K562 (cell line): ENCODE results near the gene SLC7A4. TPM values are rescaled to one million over a fixed set of nuclear protein-coding genes. Genes with fewer than 3 reads are reported as not detected.

ENCODE experiments used
- CBX3 ChIP-seq, 2 experiments: IDR thresholded peaks; 1 replicate in 1 of 2; 2 replicates in 1 of 2; pipeline ENCODE4 v1.6.1; 2012; ENCODE audit warnings: inconsistent platforms in 2 of 2, low read length in 2 of 2, borderline replicate concordance in 1 of 2, control low read depth in 1 of 2
- CHD1 ChIP-seq: fragments of 200-600 bp; sonication (generic); IDR thresholded peaks from one replicate; pipeline ENCODE4 v1.6.1; 2012; ENCODE audit warnings: mild to moderate bottlenecking, moderate library complexity, low read length, inconsistent platforms
- GTF2A2 ChIP-seq: IDR thresholded peaks from 2 replicates; pipeline ENCODE4 v1.6.1; 2016; ENCODE audit warnings: mild to moderate bottlenecking, missing genetic modification characterization, missing compliant biosample characterization
- KDM5B ChIP-seq: fragments of 200-600 bp; sonication (generic); IDR thresholded peaks from 2 replicates; pipeline ENCODE4 v1.6.1; 2012; ENCODE audit warnings: low read depth, mild to moderate bottlenecking, moderate library complexity, low read length, control low read depth, inconsistent platforms; ENCODE audit not compliant: insufficient replicate concordance
- MCM2 ChIP-seq: fragments of 450-650 bp; IDR thresholded peaks from 2 replicates; pipeline ENCODE4 v1.6.1; 2017; ENCODE audit warnings: low read depth, mild to moderate bottlenecking
- MCM5 ChIP-seq: fragments of 450-650 bp; IDR thresholded peaks from 2 replicates; pipeline ENCODE4 v1.6.1; 2016; ENCODE audit warnings: low read depth
- MEIS2 ChIP-seq: fragments of 450-650 bp; IDR thresholded peaks from 2 replicates; pipeline ENCODE4 v1.6.1; 2014; ENCODE audit warnings: mild to moderate bottlenecking; ENCODE audit not compliant: partially characterized antibody
- NCOR1 ChIP-seq: fragments of 450-650 bp; IDR thresholded peaks from 2 replicates; pipeline ENCODE4 v1.6.1; 2016; ENCODE audit warnings: mild to moderate bottlenecking, moderate library complexity
- PRMT5 ChIP-seq: sonication (generic); formaldehyde crosslinking; IDR thresholded peaks from 2 replicates; pipeline ENCODE4 v1.5.0; 2020; ENCODE audit warnings: missing genetic modification reagents
- RAD51 ChIP-seq: fragments of 450-650 bp; IDR thresholded peaks from 2 replicates; pipeline ENCODE4 v1.7.1; 2016; ENCODE audit warnings: low read depth, mild to moderate bottlenecking, borderline replicate concordance
- RFX7 ChIP-seq: fragments of 250-450 bp; sonication (Bioruptor Pico); IDR thresholded peaks from 2 replicates; pipeline ENCODE4 v1.5.1; 2021; ENCODE audit warnings: mild to moderate bottlenecking
- TSC22D4 ChIP-seq: fragments of 450-650 bp; IDR thresholded peaks from 2 replicates; pipeline ENCODE4 v1.6.1; 2016; ENCODE audit warnings: missing genetic modification characterization, missing biosample characterization, control low read depth
- XRCC4 ChIP-seq: IDR thresholded peaks from one replicate; pipeline ENCODE4 v1.6.1; 2011; ENCODE audit not compliant: insufficient read depth, insufficient read length; ENCODE audit errors: extremely low read depth
- ZNF224 ChIP-seq: sonication (generic); formaldehyde crosslinking; IDR thresholded peaks from 2 replicates; pipeline ENCODE4 v1.8.0; 2022; ENCODE audit warnings: mild to moderate bottlenecking, missing genetic modification reagents
- polyA plus RNA-seq, 8 experiments: library from polyadenylated mRNA; depleted of rRNA in 4 of 8; stranded (reverse) in 5 of 8; unstranded in 3 of 8; fragments of >200 nt; fragmentation: Nextera tagmentation in 2 of 8; fragmentation: Illumina TruSeq in 1 of 8; extraction: Ambion mirVana in 2 of 8; extraction: Trizol in 1 of 8; gene quantifications; 2 replicates each; pipeline versions ENCODE4 v1.2.1 to v1.2.3, GENCODE V29; 2011 to 2014; ENCODE audit warnings: inconsistent platforms in 1 of 8, missing spikeins in 1 of 8
- total RNA-seq, 7 experiments: library from RNA; depleted of rRNA in 6 of 7; stranded (reverse); fragments of >200 nt in 6 of 7; fragmentation: Illumina TruSeq in 2 of 7; extraction: Trizol in 2 of 7; gene quantifications; 2 replicates each; pipeline versions ENCODE4 v1.2.1 to v1.2.3, GENCODE V29; 2011 to 2021; ENCODE audit warnings: low replicate concordance in 1 of 7
- TF ChIP-seq, protein P1 (sequence below): fragments of 450-650 bp; IDR thresholded peaks from 2 replicates; pipeline ENCODE4 v1.7.1; 2018; ENCODE audit warnings: mild to moderate bottlenecking, low read depth; ENCODE audit not compliant: partially characterized antibody
- TF ChIP-seq, protein P2 (sequence below): sonication (generic); formaldehyde crosslinking; IDR thresholded peaks from 2 replicates; pipeline ENCODE4 v1.8.1; 2022; ENCODE audit warnings: missing genetic modification reagents
- TF ChIP-seq, protein P3 (sequence below): sonication (generic); formaldehyde crosslinking; IDR thresholded peaks from 2 replicates; pipeline ENCODE4 v1.8.1; 2023; ENCODE audit warnings: mild to moderate bottlenecking, missing genetic modification reagents

Gene SLC7A4
- total and polyA plus RNA-seq, 9 of the 15 experiments (the other 6 are each of a cell fraction or from before 2014, with no cell fraction given), result not detected

GRCh38 chr22:21051145-21051830, 18.9 kb upstream of the SLC7A4 start (continued):
- no peak for TF ChIP-seq MEIS2
- TF ChIP-seq MCM2, result no peak
- TF ChIP-seq CBX3 (IDR thresholded peaks at IDR 0.05; ENCODE audit: borderline replicate concordance in 1 of 2, low read length in 2 of 2), result no peak
- no peak for TF ChIP-seq RAD51
- TF ChIP-seq CHD1, result no peak
- 0 out of 2 replicates have a peak, but pooled peaks have one; percentile 22 for TF ChIP-seq MCM5
- TF ChIP-seq RFX7 (CRISPR knock-in tag), result no peak
- TF ChIP-seq, protein P1, sequence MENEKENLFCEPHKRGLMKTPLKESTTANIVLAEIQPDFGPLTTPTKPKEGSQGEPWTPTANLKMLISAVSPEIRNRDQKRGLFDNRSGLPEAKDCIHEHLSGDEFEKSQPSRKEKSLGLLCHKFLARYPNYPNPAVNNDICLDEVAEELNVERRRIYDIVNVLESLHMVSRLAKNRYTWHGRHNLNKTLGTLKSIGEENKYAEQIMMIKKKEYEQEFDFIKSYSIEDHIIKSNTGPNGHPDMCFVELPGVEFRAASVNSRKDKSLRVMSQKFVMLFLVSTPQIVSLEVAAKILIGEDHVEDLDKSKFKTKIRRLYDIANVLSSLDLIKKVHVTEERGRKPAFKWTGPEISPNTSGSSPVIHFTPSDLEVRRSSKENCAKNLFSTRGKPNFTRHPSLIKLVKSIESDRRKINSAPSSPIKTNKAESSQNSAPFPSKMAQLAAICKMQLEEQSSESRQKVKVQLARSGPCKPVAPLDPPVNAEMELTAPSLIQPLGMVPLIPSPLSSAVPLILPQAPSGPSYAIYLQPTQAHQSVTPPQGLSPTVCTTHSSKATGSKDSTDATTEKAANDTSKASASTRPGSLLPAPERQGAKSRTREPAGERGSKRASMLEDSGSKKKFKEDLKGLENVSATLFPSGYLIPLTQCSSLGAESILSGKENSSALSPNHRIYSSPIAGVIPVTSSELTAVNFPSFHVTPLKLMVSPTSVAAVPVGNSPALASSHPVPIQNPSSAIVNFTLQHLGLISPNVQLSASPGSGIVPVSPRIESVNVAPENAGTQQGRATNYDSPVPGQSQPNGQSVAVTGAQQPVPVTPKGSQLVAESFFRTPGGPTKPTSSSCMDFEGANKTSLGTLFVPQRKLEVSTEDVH, result no peak
- TF ChIP-seq TSC22D4, result 0 out of 2 replicates have a peak, but pooled peaks have one; percentile 77
- TF ChIP-seq, protein P2, sequence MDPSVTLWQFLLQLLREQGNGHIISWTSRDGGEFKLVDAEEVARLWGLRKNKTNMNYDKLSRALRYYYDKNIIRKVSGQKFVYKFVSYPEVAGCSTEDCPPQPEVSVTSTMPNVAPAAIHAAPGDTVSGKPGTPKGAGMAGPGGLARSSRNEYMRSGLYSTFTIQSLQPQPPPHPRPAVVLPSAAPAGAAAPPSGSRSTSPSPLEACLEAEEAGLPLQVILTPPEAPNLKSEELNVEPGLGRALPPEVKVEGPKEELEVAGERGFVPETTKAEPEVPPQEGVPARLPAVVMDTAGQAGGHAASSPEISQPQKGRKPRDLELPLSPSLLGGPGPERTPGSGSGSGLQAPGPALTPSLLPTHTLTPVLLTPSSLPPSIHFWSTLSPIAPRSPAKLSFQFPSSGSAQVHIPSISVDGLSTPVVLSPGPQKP (CRISPR knock-in tag), result no peak
- TF ChIP-seq KDM5B, result no peak
- no peak for TF ChIP-seq NCOR1
- 0 out of 2 replicates have a peak, but pooled peaks have one; percentile 6 for TF ChIP-seq PRMT5 (CRISPR knock-in tag)
- TF ChIP-seq XRCC4, result no peak
- TF ChIP-seq GTF2A2 (tag), result no peak
- TF ChIP-seq, protein P3, sequence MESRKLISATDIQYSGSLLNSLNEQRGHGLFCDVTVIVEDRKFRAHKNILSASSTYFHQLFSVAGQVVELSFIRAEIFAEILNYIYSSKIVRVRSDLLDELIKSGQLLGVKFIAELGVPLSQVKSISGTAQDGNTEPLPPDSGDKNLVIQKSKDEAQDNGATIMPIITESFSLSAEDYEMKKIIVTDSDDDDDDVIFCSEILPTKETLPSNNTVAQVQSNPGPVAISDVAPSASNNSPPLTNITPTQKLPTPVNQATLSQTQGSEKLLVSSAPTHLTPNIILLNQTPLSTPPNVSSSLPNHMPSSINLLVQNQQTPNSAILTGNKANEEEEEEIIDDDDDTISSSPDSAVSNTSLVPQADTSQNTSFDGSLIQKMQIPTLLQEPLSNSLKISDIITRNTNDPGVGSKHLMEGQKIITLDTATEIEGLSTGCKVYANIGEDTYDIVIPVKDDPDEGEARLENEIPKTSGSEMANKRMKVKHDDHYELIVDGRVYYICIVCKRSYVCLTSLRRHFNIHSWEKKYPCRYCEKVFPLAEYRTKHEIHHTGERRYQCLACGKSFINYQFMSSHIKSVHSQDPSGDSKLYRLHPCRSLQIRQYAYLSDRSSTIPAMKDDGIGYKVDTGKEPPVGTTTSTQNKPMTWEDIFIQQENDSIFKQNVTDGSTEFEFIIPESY (CRISPR knock-in tag), result no peak
- TF ChIP-seq ZNF224 (CRISPR knock-in tag), result no peak
